Osteoblast (primary cell): ENCODE data around the gene CD180. TPM values are rescaled to one million over a fixed set of nuclear protein-coding genes. Genes with fewer than 3 reads are reported as not detected.

Experiments used
- DNase-seq: peaks from one replicate; pipeline ENCODE4 v3.0.0; 2011; ENCODE audit warnings: low spot score, mixed read lengths; ENCODE audit not compliant: insufficient read length; ENCODE audit errors: missing footprints
- H2AFZ ChIP-seq: 2 replicates; pipeline ENCODE4 v1.6.0; 2011; ENCODE audit warnings: mild to moderate bottlenecking, low read length
- H3K27ac ChIP-seq: 2 replicates; pipeline ENCODE4 v1.5.1; 2011; ENCODE audit warnings: mild to moderate bottlenecking, low read depth, low read length, moderate library complexity
- H3K27me3 ChIP-seq: 2 replicates; pipeline ENCODE4 v1.6.0; 2012; ENCODE audit warnings: mild to moderate bottlenecking, control low read depth, inconsistent platforms, low read length, moderate library complexity; ENCODE audit not compliant: insufficient read depth
- H3K36me3 ChIP-seq: 2 replicates; pipeline ENCODE4 v1.5.1; 2011; ENCODE audit warnings: mild to moderate bottlenecking, low read length, control low read depth, moderate library complexity; ENCODE audit not compliant: insufficient read depth
- H3K4me1 ChIP-seq: 2 replicates; pipeline ENCODE4 v1.5.1; 2011; ENCODE audit warnings: mild to moderate bottlenecking, low read length, control low read depth, moderate library complexity; ENCODE audit not compliant: insufficient read depth
- H3K4me2 ChIP-seq: 2 replicates; pipeline ENCODE4 v1.6.0; 2011; ENCODE audit warnings: mild to moderate bottlenecking, low read length; ENCODE audit not compliant: insufficient read depth
- H3K4me3 ChIP-seq: fragments of 200-600 bp; sonication (generic); 3 replicates; pipeline ENCODE4 v1.5.1; 2012; ENCODE audit warnings: mild to moderate bottlenecking, low read length, inconsistent platforms; ENCODE audit not compliant: insufficient read depth
- H3K79me2 ChIP-seq: 2 replicates; pipeline ENCODE4 v1.6.0; 2012; ENCODE audit warnings: mild to moderate bottlenecking, low read length, control low read depth, inconsistent platforms; ENCODE audit not compliant: insufficient read depth
- H3K9me3 ChIP-seq: 2 replicates; pipeline ENCODE4 v1.5.1; 2011; ENCODE audit warnings: low read depth, low read length, control low read depth
- H4K20me1 ChIP-seq: 2 replicates; pipeline ENCODE4 v1.6.0; 2012; ENCODE audit warnings: mild to moderate bottlenecking, low read length, control low read depth; ENCODE audit not compliant: insufficient read depth
- CTCF ChIP-seq: IDR thresholded peaks from 2 replicates; pipeline ENCODE4 v1.5.1; 2011; ENCODE audit warnings: mild to moderate bottlenecking, low read depth, low read length, moderate library complexity; ENCODE audit errors: extremely low read depth
- total RNA-seq: library from RNA; depleted of rRNA; stranded (reverse); fragments of >200 nt; gene quantifications from 2 replicates; pipeline ENCODE4 v1.2.3, GENCODE V29; 2012

CD180 gene
- total RNA-seq, 1 donor, result not detected

- no peak for DNase-seq
- Histone ChIP-seq H3K4me3 (no peak overlapping the region), H3K4me2 (no peak overlapping the region), H3K27ac (no peak overlapping the region), H3K9me3 (no peaks in the 10 kb centered on the region), H3K79me2 (no peaks in the 10 kb centered on the region), H3K27me3 (no peaks in the 10 kb centered on the region), H3K4me1 (no peaks in the 10 kb centered on the region), H3K36me3 (no peaks in the 10 kb centered on the region), H2AFZ (no peak overlapping the region), H4K20me1 (no peaks in the 10 kb centered on the region)
- TF ChIP-seq CTCF, result no peak
These were observed 9.9 kb upstream of the CD180 start for GRCh38 chr5:67206461-67206860.

- no peak overlapping the region for H2AFZ ChIP-seq
- H3K4me3 ChIP-seq, result no peak overlapping the region
- H3K79me2 ChIP-seq, result no peaks in the 10 kb centered on the region
- DNase-seq, result no peak
- no peak for TF ChIP-seq CTCF
- no peaks in the 10 kb centered on the region for H3K27me3 ChIP-seq
- H3K27ac ChIP-seq, result no peak overlapping the region
- H4K20me1 ChIP-seq, result no peaks in the 10 kb centered on the region
- no peaks in the 10 kb centered on the region for H3K9me3 ChIP-seq
- no peak overlapping the region for H3K4me2 ChIP-seq
- H3K36me3 ChIP-seq, result no peaks in the 10 kb centered on the region
- H3K4me1 ChIP-seq, result no peaks in the 10 kb centered on the region
These were observed 9.4 kb upstream of the CD180 start for GRCh38 chr5:67205981-67206380.

GRCh38 chr5:67204821-67205220 lies 8.2 kb upstream of the CD180 start:
- Histone ChIP-seq H2AFZ (no peak overlapping the region), H3K4me2 (no peak overlapping the region), H3K27ac (no peak overlapping the region), H3K79me2 (no peaks in the 10 kb centered on the region), H4K20me1 (no peaks in the 10 kb centered on the region), H3K4me3 (no peak overlapping the region), H3K27me3 (no peaks in the 10 kb centered on the region), H3K4me1 (no peaks in the 10 kb centered on the region), H3K36me3 (no peaks in the 10 kb centered on the region), H3K9me3 (no peaks in the 10 kb centered on the region)
- no peak for TF ChIP-seq CTCF
- no peak for DNase-seq

GRCh38 chr5:67203701-67204074 lies 7.1 kb upstream of the CD180 start:
- no peaks in the 10 kb centered on the region for H3K9me3 ChIP-seq
- H3K4me3 ChIP-seq, result no peak overlapping the region
- H2AFZ ChIP-seq, result no peak overlapping the region
- TF ChIP-seq CTCF, result no peak
- DNase-seq, result no peak
- no peaks in the 10 kb centered on the region for H3K27me3 ChIP-seq
- H3K4me1 ChIP-seq, result no peaks in the 10 kb centered on the region
- H3K4me2 ChIP-seq, result no peak overlapping the region
- H3K27ac ChIP-seq, result no peak overlapping the region
- no peaks in the 10 kb centered on the region for H3K36me3 ChIP-seq
- H4K20me1 ChIP-seq, result no peaks in the 10 kb centered on the region
- no peaks in the 10 kb centered on the region for H3K79me2 ChIP-seq
